Adrenal gland (tissue), 12 donors: ENCODE data around the gene CUL9. TPM values are rescaled to one million over a fixed set of nuclear protein-coding genes. Genes with fewer than 3 reads are reported as not detected.

Experiments
- DNase-seq, 7 donors: peaks; one replicate each; pipeline ENCODE4 v3.0.0-alpha.2; 2019 to 2020
- H3K27ac ChIP-seq, 5 donors: fragments of 200-600 bp; sonication (generic) in 4 of 5; 1 replicate in 3 of 5; 2 replicates in 2 of 5; pipeline versions ENCODE4 v1.5.1 to v1.8.0; 2016 to 2020; ENCODE audit warnings: mild to moderate bottlenecking in 1 of 5
- H3K27me3 ChIP-seq: fragments of 200-600 bp; 2 replicates; pipeline ENCODE4 v1.8.0; 2021
- H3K36me3 ChIP-seq, 2 donors: fragments of 200-600 bp; replicated peaks in 1 of 2; 1 replicate in 1 of 2; 2 replicates in 1 of 2; pipeline versions ENCODE4 v1.5.1 to v1.8.0; 2018 to 2022
- H3K4me1 ChIP-seq, 2 donors: fragments of 200-600 bp; replicated peaks in 1 of 2; 1 replicate in 1 of 2; 2 replicates in 1 of 2; pipeline versions ENCODE4 v1.5.1 to v1.8.0; 2018 to 2021
- H3K4me3 ChIP-seq, 4 donors: fragments of 200-600 bp; sonication (generic) in 3 of 4; one replicate each; pipeline ENCODE4 v1.5.1; 2016 to 2018
- H3K9me3 ChIP-seq, 3 donors: fragments of 200-600 bp; sonication (generic) in 1 of 3; replicated peaks in 1 of 3; 1 replicate in 2 of 3; 2 replicates in 1 of 3; pipeline versions ENCODE4 v1.5.1 to v1.8.0; 2016 to 2021
- POLR2A ChIP-seq, 2 donors: fragments of 450-650 bp; IDR thresholded peaks; one replicate each; pipeline ENCODE4 v1.6.1; 2017; ENCODE audit warnings: antibody characterized with exemption in 2 of 2, mild to moderate bottlenecking in 2 of 2, moderate library complexity in 1 of 2
- WGBS, 4 donors: extraction: QIAGEN DNeasy Blood & Tissue Kit in 2 of 4; methylation state at CpG; one replicate each; pipeline versions ENCODE4 v1.1.5 to v1.1.7; 2013 to 2017; 5-methylcytosine and 5-hydroxymethylcytosine counted together
- intact Hi-C, 2 donors: fragments of 100-400 bp; cut with DNase I; formaldehyde crosslinking; loops; one replicate each; pipeline versions ENCODE4 v1.14.1 to v1.15.0; 2022 to 2023
- polyA plus RNA-seq, 3 donors: library from polyadenylated mRNA; stranded (reverse); fragments of 200-250 nt in 2 of 3; fragments of 350-450 nt in 1 of 3; fragmentation: Illumina TruSeq in 1 of 3; extraction: RNeasy Lipid Tissue Mini Kit (QIAGEN cat#74804) in 1 of 3; gene quantifications; one replicate each; pipeline ENCODE4 v1.2.3, GENCODE V29; 2013 to 2014
- total RNA-seq, 9 donors: library from RNA; depleted of rRNA in 4 of 9; stranded (reverse); fragments of >200 nt in 4 of 9; fragments of 120-200 nt in 1 of 9; fragmentation: NEBNext Ultra II Directional in 1 of 9; extraction: Animal tissue kit (Norgen Biotek cat#: 25700) in 1 of 9; gene quantifications; one replicate each; pipeline versions ENCODE4 v1.1.0 to v1.2.4, GENCODE V29; 2013 to 2023
- TF ChIP-seq, protein P1 (sequence below), 6 experiments: fragments of 450-650 bp in 4 of 6; fragments of 200-600 bp in 2 of 6; sonication (generic) in 1 of 6; IDR thresholded peaks; 1 replicate in 5 of 6; 2 replicates in 1 of 6; pipeline versions ENCODE4 v1.5.1 to v1.8.0; 2016 to 2021; ENCODE audit warnings: antibody characterized with exemption in 6 of 6, mild to moderate bottlenecking in 2 of 6, moderate library complexity in 1 of 6
- donor health status: healthy with polysubstance abuse.
- donor health status: Bipolar disorder and iron deficiency.
- donor health status: DM: yes; HTN: yes; CAD: no.
- donor health status: DM: no; HTN: no; CAD: no.
- donor health status: DM: no; HTN: no; CAD: no.
- donor health status: DM: yes; HTN: yes; CAD: no.

The CUL9 gene
- total and polyA plus RNA-seq, 12 donors, result 13.3 to 195 (median 33.8) TPM

DNA sequence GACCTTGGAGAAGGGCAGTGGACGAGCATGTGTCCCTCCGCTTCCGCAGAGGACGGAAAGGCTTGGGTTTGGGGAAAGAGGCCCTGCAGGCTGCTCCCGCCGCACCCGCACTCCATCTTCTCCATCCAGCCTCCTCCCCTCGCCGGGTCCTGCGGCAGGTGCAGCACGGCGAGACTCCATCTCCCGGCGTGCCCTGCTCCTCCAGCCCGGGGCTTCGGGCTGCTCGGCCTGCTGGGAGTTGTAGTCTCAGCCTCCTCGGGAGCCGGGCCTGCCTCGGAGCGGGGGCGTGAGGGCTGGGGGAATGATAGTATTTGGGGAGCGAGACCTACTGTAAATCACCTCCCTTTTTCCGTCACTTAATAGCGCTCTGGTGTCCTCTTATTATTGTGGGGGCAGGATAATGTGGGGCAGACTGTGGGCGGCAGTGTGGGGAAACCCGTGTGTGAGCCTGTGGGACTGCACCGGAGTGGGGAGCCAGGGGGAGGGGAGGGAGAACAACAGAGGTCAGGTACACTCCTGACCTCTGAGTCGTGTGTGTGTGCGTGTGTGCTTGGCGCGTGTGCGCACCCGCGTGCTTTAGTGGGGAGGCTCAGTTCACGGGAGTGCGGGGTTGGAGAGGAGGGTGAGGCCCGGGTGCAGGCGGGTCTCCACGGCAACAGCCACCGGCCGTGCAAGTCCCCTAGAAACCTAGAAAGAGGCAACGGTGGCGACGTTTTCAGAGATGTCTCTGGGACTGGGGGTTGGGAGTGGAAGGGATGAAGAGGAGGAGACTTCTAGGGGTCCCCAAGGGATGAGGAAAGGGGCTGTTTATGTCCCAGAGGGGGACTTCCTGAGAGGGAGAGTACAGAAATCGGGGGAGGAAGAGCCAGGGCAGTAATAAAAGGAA is 65.4 kb downstream of the CUL9 start:
- H3K36me3 ChIP-seq, result no peaks in the 10 kb centered on the region
- H3K27me3 ChIP-seq, result peaks cover 14% of the 10 kb centered on the region
- peak overlapping the region; percentile 19 to 60 (median 34) for H3K4me3 ChIP-seq
- H3K4me1 ChIP-seq, result peaks cover 5 to 6% of the 10 kb centered on the region in 2 donors
- WGBS, 4 donors, result 6 to 9% (median 7%) methylated on average over 19 to 46 of the region's 46 CpGs
- no peak for TF ChIP-seq POLR2A (IDR thresholded peaks at IDR 0.05)
- TF ChIP-seq, protein P1, sequence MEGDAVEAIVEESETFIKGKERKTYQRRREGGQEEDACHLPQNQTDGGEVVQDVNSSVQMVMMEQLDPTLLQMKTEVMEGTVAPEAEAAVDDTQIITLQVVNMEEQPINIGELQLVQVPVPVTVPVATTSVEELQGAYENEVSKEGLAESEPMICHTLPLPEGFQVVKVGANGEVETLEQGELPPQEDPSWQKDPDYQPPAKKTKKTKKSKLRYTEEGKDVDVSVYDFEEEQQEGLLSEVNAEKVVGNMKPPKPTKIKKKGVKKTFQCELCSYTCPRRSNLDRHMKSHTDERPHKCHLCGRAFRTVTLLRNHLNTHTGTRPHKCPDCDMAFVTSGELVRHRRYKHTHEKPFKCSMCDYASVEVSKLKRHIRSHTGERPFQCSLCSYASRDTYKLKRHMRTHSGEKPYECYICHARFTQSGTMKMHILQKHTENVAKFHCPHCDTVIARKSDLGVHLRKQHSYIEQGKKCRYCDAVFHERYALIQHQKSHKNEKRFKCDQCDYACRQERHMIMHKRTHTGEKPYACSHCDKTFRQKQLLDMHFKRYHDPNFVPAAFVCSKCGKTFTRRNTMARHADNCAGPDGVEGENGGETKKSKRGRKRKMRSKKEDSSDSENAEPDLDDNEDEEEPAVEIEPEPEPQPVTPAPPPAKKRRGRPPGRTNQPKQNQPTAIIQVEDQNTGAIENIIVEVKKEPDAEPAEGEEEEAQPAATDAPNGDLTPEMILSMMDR (IDR thresholded peaks at IDR 0.05), result peak in 1 of 6 experiments; percentile 27
- intact Hi-C loops, result no loop called here
- peak overlapping the region in 3 of 5 donors; percentile 9 to 75 (median 50) for H3K27ac ChIP-seq
- H3K9me3 ChIP-seq, result no peaks in the 10 kb centered on the region
- DNase-seq, result peak; percentile 75 to 86 (median 82)

DNA sequence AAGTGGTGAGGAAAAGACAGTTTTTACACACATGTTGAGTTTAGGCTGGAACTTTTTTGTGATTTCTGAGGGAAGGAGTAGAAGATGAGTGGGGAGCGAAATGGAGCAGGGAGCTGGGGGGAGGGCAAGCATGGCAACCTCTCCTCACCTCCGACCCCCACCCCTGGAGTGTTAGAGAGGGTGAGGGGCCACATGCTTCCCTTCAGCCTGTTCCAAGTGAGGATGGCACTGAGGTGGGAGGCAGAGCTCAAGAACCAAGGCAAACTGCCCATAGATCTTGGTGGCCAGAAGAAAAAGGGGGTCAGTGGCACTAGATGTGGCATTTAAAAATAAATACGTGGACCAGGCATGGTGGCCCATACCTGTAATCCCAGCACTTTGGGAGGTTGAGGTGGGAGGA is 66.1 kb downstream of the CUL9 start:
- peaks cover 6% of the 10 kb centered on the region for H3K27me3 ChIP-seq
- WGBS, 4 donors, result 63 to 76% (median 70%) methylated on average over 3 of the region's 3 CpGs

DNA sequence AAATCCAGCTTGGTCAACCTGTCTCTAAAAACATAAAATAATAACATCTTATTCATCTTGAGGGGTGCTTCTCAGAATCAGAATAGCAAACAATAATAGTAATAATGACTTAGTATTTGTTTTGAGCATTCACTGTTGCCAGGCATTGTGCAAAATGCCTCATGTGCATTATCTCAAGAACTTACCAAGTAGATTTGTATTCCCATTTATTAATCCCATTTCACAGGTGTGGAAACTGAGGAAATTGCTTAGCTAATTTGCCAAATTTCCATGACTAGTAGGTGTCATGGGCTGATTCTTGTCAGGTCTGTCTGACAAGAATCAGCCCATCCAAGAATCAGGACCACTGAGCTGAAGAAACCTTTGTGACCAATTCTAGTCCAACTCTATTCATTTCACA is 66.8 kb downstream of the CUL9 start:
- Histone ChIP-seq H3K4me1 (peaks cover 5 to 6% of the 10 kb centered on the region in 2 donors), H3K9me3 (no peaks in the 10 kb centered on the region), H3K27ac (no peak overlapping the region), H3K36me3 (no peaks in the 10 kb centered on the region), H3K4me3 (no peak overlapping the region), H3K27me3 (no peaks in the 10 kb centered on the region)
- intact Hi-C loops, result no loop called here
- TF ChIP-seq POLR2A (IDR thresholded peaks at IDR 0.05), result no peak
- TF ChIP-seq, protein P1 (IDR thresholded peaks at IDR 0.05), result no peak
- no peak for DNase-seq

More for the DNA sequence above, 66.1 kb downstream of the CUL9 start:
- intact Hi-C loops, result no loop called here
- TF ChIP-seq, protein P1 (IDR thresholded peaks at IDR 0.05), result no peak
- TF ChIP-seq POLR2A (IDR thresholded peaks at IDR 0.05), result no peak
- DNase-seq, result no peak
- Histone ChIP-seq H3K27ac (no peak overlapping the region), H3K9me3 (no peaks in the 10 kb centered on the region), H3K36me3 (no peaks in the 10 kb centered on the region), H3K4me3 (no peak overlapping the region), H3K4me1 (peaks cover 5 to 6% of the 10 kb centered on the region in 2 donors)

DNA sequence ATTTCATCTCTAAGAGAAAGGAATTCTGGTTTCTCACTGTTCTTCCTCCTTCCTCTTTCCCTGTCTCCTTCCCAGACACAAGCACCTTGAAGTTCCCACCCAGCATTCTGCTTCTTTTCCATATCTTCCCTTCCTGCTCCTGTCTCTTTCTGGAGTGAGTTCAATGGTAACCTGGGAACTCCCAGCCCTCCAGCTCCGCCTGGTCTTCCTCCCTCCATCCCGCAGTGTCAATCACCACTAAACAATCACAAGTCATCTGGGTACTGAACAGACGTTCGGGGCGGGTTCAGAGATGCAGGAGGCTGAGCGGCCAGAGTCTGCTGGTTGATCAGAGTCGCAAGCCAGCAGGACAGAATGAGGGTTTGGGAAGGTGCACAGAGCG is 69.0 kb downstream of the CUL9 start:
- no peaks in the 10 kb centered on the region for H3K36me3 ChIP-seq
- peaks cover 5 to 6% of the 10 kb centered on the region in 2 donors for H3K4me1 ChIP-seq
- no peaks in the 10 kb centered on the region for H3K27me3 ChIP-seq
- H3K4me3 ChIP-seq, result no peak overlapping the region
- H3K9me3 ChIP-seq, result no peaks in the 10 kb centered on the region
- no peak overlapping the region for H3K27ac ChIP-seq
- no peak for DNase-seq
- TF ChIP-seq, protein P1 (IDR thresholded peaks at IDR 0.05), result no peak
- no peak for TF ChIP-seq POLR2A (IDR thresholded peaks at IDR 0.05)
- 36 to 49% (median 42%) methylated on average over 8 of the region's 8 CpGs for WGBS, 4 donors
- intact Hi-C loops, result no loop called here
